Upper lobe of right lung (tissue), 1 donor: Measurements from ENCODE around the gene PPP6R1. TPM values are rescaled to one million over a fixed set of nuclear protein-coding genes. Genes with fewer than 3 reads are reported as not detected.

Experiments
- ATAC-seq: fragments of 200-7000 bp; cut with Tn5 transposase; one replicate; pipeline ENCODE4 v1.9.1; 2020; ENCODE audit warnings: mild to moderate bottlenecking, moderate library complexity
- DNase-seq: peaks from one replicate; pipeline ENCODE4 v3.0.0-alpha.2; 2020
- H3K27ac ChIP-seq: fragments of 200-600 bp; one replicate; pipeline ENCODE4 v1.8.0; 2022
- H3K27me3 ChIP-seq: fragments of 200-600 bp; one replicate; pipeline ENCODE4 v1.8.0; 2022; ENCODE audit warnings: mild to moderate bottlenecking
- H3K36me3 ChIP-seq: fragments of 200-600 bp; one replicate; pipeline ENCODE4 v1.8.0; 2022
- H3K4me1 ChIP-seq: fragments of 200-600 bp; one replicate; pipeline ENCODE4 v1.8.0; 2022
- H3K4me3 ChIP-seq: fragments of 200-600 bp; one replicate; pipeline ENCODE4 v1.8.0; 2022; ENCODE audit warnings: mild to moderate bottlenecking
- H3K9me3 ChIP-seq: fragments of 200-600 bp; one replicate; pipeline ENCODE4 v1.8.0; 2022
- CTCF ChIP-seq: fragments of 200-600 bp; IDR thresholded peaks from one replicate; pipeline ENCODE4 v1.8.0; 2022; ENCODE audit warnings: antibody characterized with exemption
- intact Hi-C: fragments of 100-400 bp; cut with DNase I; formaldehyde crosslinking; loops from one replicate; pipeline ENCODE4 v1.11.0; 2022
- total RNA-seq: library from RNA; stranded (reverse); fragmentation: NEBNext Ultra II Directional; extraction: Animal tissue kit (Norgen Biotek cat#: 25700); gene quantifications from one replicate; pipeline ENCODE4 v1.2.1, GENCODE V29; 2021
- donor health status: DM: no; HTN: yes; CAD: no; lungs with severe emphysema.

The PPP6R1 gene
- total RNA-seq, 1 donor from 2014 or later: 61.0 TPM

DNA sequence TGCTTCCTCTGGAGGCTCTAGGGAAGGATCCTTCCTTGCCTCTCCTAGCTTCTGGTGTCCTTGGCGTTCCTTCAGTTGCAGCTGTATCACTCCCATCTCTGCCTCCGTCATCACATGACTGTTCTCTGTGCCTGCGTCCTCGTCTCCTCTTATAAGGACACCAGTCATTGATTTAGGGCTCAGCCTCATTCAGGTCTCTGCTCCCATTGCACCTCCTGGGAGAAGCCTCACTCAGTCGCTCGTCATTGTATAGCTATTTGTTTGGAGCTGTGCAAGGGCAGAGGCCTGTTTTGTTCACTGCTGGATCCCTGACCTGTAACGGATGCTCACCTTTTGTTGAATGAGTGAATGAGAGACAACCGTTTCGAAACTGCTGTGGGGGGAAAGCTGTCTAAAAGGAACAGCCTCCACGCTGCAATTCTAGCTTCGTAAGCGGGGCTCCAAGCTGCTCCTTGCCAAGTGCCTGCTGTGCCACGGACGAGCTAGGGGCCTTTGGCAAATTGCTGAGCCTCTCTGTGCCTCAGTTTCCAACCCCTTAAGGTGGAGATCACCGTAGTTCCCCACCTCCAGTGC, 42.2 kb upstream of the PPP6R1 start:
- Histone ChIP-seq H3K36me3 (no peaks in the 10 kb centered on the region), H3K4me3 (no peak overlapping the region), H3K4me1 (peaks cover 7% of the 10 kb centered on the region), H3K27ac (no peak overlapping the region), H3K9me3 (no peaks in the 10 kb centered on the region), H3K27me3 (no peaks in the 10 kb centered on the region)
- intact Hi-C loops: no loop called here
- DNase-seq (no peak), ATAC-seq (no peak)
- TF ChIP-seq CTCF: no peak

GRCh38 chr19:55299991-55300390, 41.2 kb upstream of the PPP6R1 start:
- no peak for ATAC-seq
- H3K27me3 ChIP-seq: no peaks in the 10 kb centered on the region
- no peak for TF ChIP-seq CTCF

GRCh38 chr19:55297267-55297666, 38.5 kb upstream of the PPP6R1 start:
- H3K4me3 ChIP-seq: no peak overlapping the region
- DNase-seq: no peak
- no peaks in the 10 kb centered on the region for H3K27me3 ChIP-seq
- no peaks in the 10 kb centered on the region for H3K9me3 ChIP-seq
- H3K36me3 ChIP-seq: no peaks in the 10 kb centered on the region
- ATAC-seq: no peak
- TF ChIP-seq CTCF: no peak
- intact Hi-C loops: no loop called here
- no peak overlapping the region for H3K27ac ChIP-seq
- peaks cover 7% of the 10 kb centered on the region for H3K4me1 ChIP-seq

More at GRCh38 chr19:55299991-55300390, 41.2 kb upstream of the PPP6R1 start:
- Histone ChIP-seq H3K27ac (no peak overlapping the region), H3K4me3 (no peak overlapping the region), H3K36me3 (no peaks in the 10 kb centered on the region), H3K9me3 (no peaks in the 10 kb centered on the region), H3K4me1 (peaks cover 7% of the 10 kb centered on the region)
- intact Hi-C loops: no loop called here
- DNase-seq: no peak

GRCh38 chr19:55289117-55289796, 30.4 kb upstream of the PPP6R1 start:
- no peak for ATAC-seq
- Histone ChIP-seq H3K4me3 (no peak overlapping the region), H3K36me3 (no peaks in the 10 kb centered on the region), H3K9me3 (no peaks in the 10 kb centered on the region), H3K27ac (no peak overlapping the region), H3K27me3 (no peaks in the 10 kb centered on the region), H3K4me1 (no peaks in the 10 kb centered on the region)
- TF ChIP-seq CTCF: no peak
- DNase-seq: no peak
- intact Hi-C loops: no loop called here

DNA sequence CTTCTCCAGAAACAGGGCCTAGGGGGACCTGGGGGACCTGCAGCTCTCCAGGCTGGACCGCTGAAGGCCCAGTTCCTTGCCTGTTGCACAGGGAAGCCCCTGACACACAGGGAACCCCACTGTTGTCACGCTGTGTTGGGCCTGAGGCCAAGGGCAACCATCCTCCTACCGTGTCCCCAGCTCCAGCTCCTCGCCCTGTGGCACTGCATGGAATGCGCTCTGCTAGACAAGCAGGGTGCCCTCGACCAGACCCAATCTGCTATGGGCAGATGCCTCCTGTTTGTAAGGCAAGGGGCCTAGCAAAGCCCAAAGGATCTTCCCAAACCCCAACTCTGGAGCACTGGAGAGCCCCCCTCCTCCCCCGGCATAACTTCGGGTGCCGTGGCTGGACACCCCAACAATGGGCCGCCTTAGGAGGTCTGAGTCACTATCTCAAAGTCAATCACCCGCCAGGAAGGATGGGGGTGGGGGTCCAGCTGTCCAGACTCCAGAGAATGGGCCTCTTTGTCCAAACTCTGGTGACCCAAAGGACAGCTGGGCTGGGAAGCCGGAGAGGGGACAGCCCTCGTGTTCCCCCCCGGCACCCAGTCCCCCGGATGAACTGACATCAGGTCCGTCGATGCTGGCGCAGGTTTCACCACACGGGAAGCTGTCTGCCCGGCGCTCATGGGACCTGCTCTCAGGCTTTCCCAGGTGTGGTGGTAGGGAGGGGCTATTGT, 28.7 kb upstream of the PPP6R1 start:
- TF ChIP-seq CTCF: no peak
- no peaks in the 10 kb centered on the region for H3K4me1 ChIP-seq
- H3K36me3 ChIP-seq: no peaks in the 10 kb centered on the region
- DNase-seq: no peak
- no peak for ATAC-seq
- H3K27ac ChIP-seq: no peak overlapping the region
- no peak overlapping the region for H3K4me3 ChIP-seq
- H3K27me3 ChIP-seq: no peaks in the 10 kb centered on the region
- H3K9me3 ChIP-seq: no peaks in the 10 kb centered on the region
- intact Hi-C loops: no loop called here
